PC-9 (cell line): Measurements from ENCODE around the gene CD44.

Experiments used
- CTCF ChIP-seq: fragments of 200-600 bp; sonication (generic); conservative IDR thresholded peaks from 2 replicates; pipeline ENCODE4 v1.6.1; 2017; ENCODE audit warnings: mixed run types, antibody characterized with exemption, mild to moderate bottlenecking, moderate library complexity
- EZH2 ChIP-seq: fragments of 200-600 bp; sonication (generic); IDR thresholded peaks from 2 replicates; pipeline ENCODE4 v1.8.0; 2017; ENCODE audit warnings: antibody characterized with exemption, low read depth

GRCh38 chr11:35121326-35121865 is 17.6 kb upstream of the CD44 start:
- TF ChIP-seq CTCF (no peak), EZH2 (no peak)
